GM18873 (cell line): ENCODE results near the gene SLCO3A1.

ENCODE experiments used
- ATAC-seq: cut with Tn5 transposase; IDR thresholded peaks from one replicate; pipeline ENCODE4 v1.9.1; 2021; ENCODE audit warnings: mild to moderate bottlenecking, moderate library complexity, moderate number of reproducible peaks; ENCODE audit not compliant: unreplicated experiment, low FRiP score

The SLCO3A1 gene

GRCh38 chr15:92023965-92024364 is 170.5 kb downstream of the SLCO3A1 start:
- no peak for ATAC-seq

GRCh38 chr15:92025706-92026270 is 172.3 kb downstream of the SLCO3A1 start:
- ATAC-seq = no peak

- ATAC-seq = no peak
Measured at GRCh38 chr15:92028389-92028724, 174.8 kb downstream of the SLCO3A1 start.

- no peak for ATAC-seq
Measured at GRCh38 chr15:92029767-92030166, 176.3 kb downstream of the SLCO3A1 start.

- ATAC-seq = no peak
Measured at GRCh38 chr15:92033314-92033713, 179.8 kb downstream of the SLCO3A1 start.

GRCh38 chr15:92033723-92034122 is 180.2 kb downstream of the SLCO3A1 start:
- ATAC-seq = no peak

GRCh38 chr15:92034227-92034626 is 180.7 kb downstream of the SLCO3A1 start:
- ATAC-seq = no peak

GRCh38 chr15:92035551-92035950 is 182.0 kb downstream of the SLCO3A1 start:
- no peak for ATAC-seq

GRCh38 chr15:92035961-92036360 is 182.5 kb downstream of the SLCO3A1 start:
- ATAC-seq = no peak

GRCh38 chr15:92037491-92037890 is 184.0 kb downstream of the SLCO3A1 start:
- no peak for ATAC-seq

- no peak for ATAC-seq
Measured at GRCh38 chr15:92040350-92040749, 186.8 kb downstream of the SLCO3A1 start.

GRCh38 chr15:92041371-92041770 is 187.9 kb downstream of the SLCO3A1 start:
- no peak for ATAC-seq

GRCh38 chr15:92043283-92043682 is 189.8 kb downstream of the SLCO3A1 start:
- no peak for ATAC-seq

- no peak for ATAC-seq
Measured at GRCh38 chr15:92044203-92044909, 190.8 kb downstream of the SLCO3A1 start.

GRCh38 chr15:92047900-92048299 is 194.4 kb downstream of the SLCO3A1 start:
- no peak for ATAC-seq

GRCh38 chr15:92048739-92049138 is 195.2 kb downstream of the SLCO3A1 start:
- ATAC-seq = no peak

GRCh38 chr15:92049290-92049989 is 195.9 kb downstream of the SLCO3A1 start:
- no peak for ATAC-seq

GRCh38 chr15:92050220-92050898 is 196.9 kb downstream of the SLCO3A1 start:
- no peak for ATAC-seq

GRCh38 chr15:92051716-92052115 is 198.2 kb downstream of the SLCO3A1 start:
- no peak for ATAC-seq

- no peak for ATAC-seq
Measured at GRCh38 chr15:92053753-92054316, 200.3 kb downstream of the SLCO3A1 start.

- ATAC-seq = no peak
Measured at GRCh38 chr15:92056875-92057274, 203.4 kb downstream of the SLCO3A1 start.
